NT2/D1 (cell line): ENCODE measurements around the gene RAB11FIP3.

Experiments used
- SUZ12 ChIP-seq: IDR thresholded peaks from 2 replicates; pipeline ENCODE4 v1.6.1; 2011; ENCODE audit not compliant: insufficient read length, insufficient read depth; ENCODE audit errors: extremely low read depth
- ZNF274 ChIP-seq: IDR thresholded peaks from 2 replicates; pipeline ENCODE4 v1.6.1; 2011; ENCODE audit warnings: mild to moderate bottlenecking, low read depth, low read length

DNA sequence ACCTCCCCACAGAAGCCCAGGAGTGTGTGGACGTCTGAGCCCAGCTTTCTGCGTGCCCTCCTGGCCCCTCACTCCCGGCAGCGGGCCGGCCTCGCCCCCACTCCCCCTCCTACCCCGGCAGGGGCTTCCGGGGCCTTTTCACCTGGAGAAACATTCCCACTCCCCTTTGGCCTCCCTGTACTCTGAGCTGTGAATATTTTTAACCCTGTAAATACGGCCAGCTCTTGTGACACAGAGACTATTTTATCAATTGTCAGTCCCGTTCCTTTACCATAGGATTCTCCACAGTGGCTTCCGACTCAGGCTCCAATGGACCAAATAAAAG is 128.8 kb downstream of the RAB11FIP3 start:
- TF ChIP-seq SUZ12, result no peak
- no peak for TF ChIP-seq ZNF274
